ENCODE measurements around the gene SLC2A4RG. TPM values are rescaled to one million over a fixed set of nuclear protein-coding genes. Genes with fewer than 3 reads are reported as not detected.
A peak's percentile ranks its signal among the peaks of the same experiment; 100 is the strongest.

Gene SLC2A4RG
- total and polyA plus RNA-seq, 7 donors: 19.7 to 78.2 (median 33.0) TPM

DNA sequence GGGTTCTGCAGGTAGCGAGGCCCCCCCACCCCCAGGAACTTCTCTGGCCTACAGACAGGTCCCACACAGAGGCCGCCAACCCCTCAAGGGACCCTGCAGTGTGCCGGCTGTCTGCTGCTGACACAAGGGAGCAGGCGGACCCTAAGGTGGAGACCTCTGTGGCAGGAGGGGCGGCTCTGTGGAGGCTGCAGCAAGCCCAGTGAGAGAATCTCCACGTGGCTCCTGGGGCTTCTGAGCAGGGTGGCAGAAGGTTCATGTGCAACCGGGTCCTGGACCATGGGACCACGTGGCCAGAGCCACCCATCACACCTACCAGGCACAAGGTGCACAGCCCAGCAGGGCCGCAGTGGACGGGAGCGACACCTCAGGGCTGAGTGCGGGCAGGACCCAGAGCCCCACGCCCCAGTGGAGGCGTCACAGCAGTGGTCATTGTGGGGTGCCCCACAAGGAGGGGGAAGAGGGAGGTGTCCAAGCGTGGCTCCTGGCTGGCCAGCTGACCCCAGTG, 36.1 kb upstream of the SLC2A4RG start:
- Histone ChIP-seq H3K36me3 (peaks cover 0 to 44% (median 11%) of the 10 kb centered on the region in 4 donors), H3K4me1 (peaks cover 0 to 33% (median 27%) of the 10 kb centered on the region in 4 donors), H3K9me3 (no peaks in the 10 kb centered on the region), H3K27ac (no peak overlapping the region), H3K4me3 (no peak overlapping the region), H3K27me3 (no peaks in the 10 kb centered on the region)
- TF ChIP-seq POLR2A (IDR thresholded peaks at IDR 0.05): no peak
- TF ChIP-seq CTCF (IDR thresholded peaks at IDR 0.05): no peak
- no peak for TF ChIP-seq EP300 (IDR thresholded peaks at IDR 0.05)
- TF ChIP-seq POLR2AphosphoS5 (IDR thresholded peaks at IDR 0.05): no peak
- DNase-seq: peak; percentile 65
- intact Hi-C loops (cut with DNase I): no loop called here
- WGBS, 2 donors: 90 to 95% methylated on average over 15 of the region's 15 CpGs

- Histone ChIP-seq H3K9me3 (no peaks in the 10 kb centered on the region), H3K27me3 (no peaks in the 10 kb centered on the region), H3K36me3 (peaks cover 0 to 47% (median 12%) of the 10 kb centered on the region in 4 donors), H3K4me3 (no peak overlapping the region), H3K4me1 (peaks cover 0 to 33% (median 27%) of the 10 kb centered on the region in 4 donors), H3K27ac (no peak overlapping the region)
- WGBS, 2 donors: 91 to 92% methylated on average over 11 of the region's 11 CpGs
- peak; percentile 57 for DNase-seq
- intact Hi-C loops (cut with DNase I): no loop called here
- no peak for TF ChIP-seq POLR2AphosphoS5 (IDR thresholded peaks at IDR 0.05)
- no peak for TF ChIP-seq EP300 (IDR thresholded peaks at IDR 0.05)
- no peak for TF ChIP-seq POLR2A (IDR thresholded peaks at IDR 0.05)
- TF ChIP-seq CTCF (IDR thresholded peaks at IDR 0.05): no peak
These were observed 35.4 kb upstream of the SLC2A4RG start for GRCh38 chr20:63703976-63704748.

DNA sequence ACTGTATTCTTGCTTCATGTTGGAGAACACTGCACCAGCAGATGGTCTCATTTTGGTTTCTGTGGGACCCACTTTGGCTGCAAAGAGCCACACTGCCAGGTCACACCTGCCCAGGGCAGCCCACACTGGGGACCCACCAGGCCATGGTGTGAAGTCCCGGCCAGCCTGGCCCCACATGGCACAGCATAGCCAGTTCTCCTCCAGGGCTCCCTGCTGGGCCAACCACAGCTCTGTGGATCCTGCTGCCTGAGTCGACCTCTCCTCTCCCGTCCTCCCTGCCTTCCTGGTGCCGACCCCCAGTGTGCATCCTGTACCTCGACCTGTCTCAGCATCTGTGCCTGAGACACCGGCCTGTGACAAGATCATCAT, 34.8 kb upstream of the SLC2A4RG start:
- TF ChIP-seq POLR2A (IDR thresholded peaks at IDR 0.05) (no peak), POLR2AphosphoS5 (IDR thresholded peaks at IDR 0.05) (no peak), EP300 (IDR thresholded peaks at IDR 0.05) (no peak), CTCF (IDR thresholded peaks at IDR 0.05) (no peak)
- Histone ChIP-seq H3K4me3 (no peak overlapping the region), H3K36me3 (peaks cover 0 to 51% (median 14%) of the 10 kb centered on the region in 4 donors), H3K4me1 (peaks cover 0 to 33% (median 27%) of the 10 kb centered on the region in 4 donors), H3K9me3 (no peaks in the 10 kb centered on the region), H3K27ac (no peak overlapping the region), H3K27me3 (no peaks in the 10 kb centered on the region)
- peak; percentile 50 for DNase-seq
- 85 to 86% methylated on average over 6 of the region's 6 CpGs for WGBS, 2 donors
- intact Hi-C loops (cut with DNase I): loop anchor here (5.0 kb wide), 1 partner anchor 47 kb away; the partner anchor contains the start of gene RTEL1

GRCh38 chr20:63705232-63706026, 34.1 kb upstream of the SLC2A4RG start:
- WGBS, 2 donors: 91 to 95% methylated on average over 8 of the region's 8 CpGs
- intact Hi-C loops (cut with DNase I): loop anchor here (2.0 to 5.0 kb wide), 2 partner anchors 33 to 48 kb away; partner anchors contain the start of genes RTEL1 and SLC2A4RG
- H3K27ac ChIP-seq: no peak overlapping the region

More at GRCh38 chr20:63705232-63706026, 34.1 kb upstream of the SLC2A4RG start:
- TF ChIP-seq EP300 (IDR thresholded peaks at IDR 0.05) (no peak), POLR2A (IDR thresholded peaks at IDR 0.05) (no peak), CTCF (IDR thresholded peaks at IDR 0.05) (no peak), POLR2AphosphoS5 (IDR thresholded peaks at IDR 0.05) (no peak)
- no peak overlapping the region for H3K4me3 ChIP-seq
- H3K27me3 ChIP-seq: no peaks in the 10 kb centered on the region
- DNase-seq: peak; percentile 43
- no peaks in the 10 kb centered on the region for H3K9me3 ChIP-seq
- peaks cover 0 to 29% (median 25%) of the 10 kb centered on the region in 4 donors for H3K4me1 ChIP-seq
- peaks cover 0 to 54% (median 14%) of the 10 kb centered on the region in 4 donors for H3K36me3 ChIP-seq
